Suprapubic skin (tissue), 4 donors: ENCODE results near the gene NRXN3.

Experiments
- CTCF ChIP-seq, 2 donors: fragments of 200-600 bp in 1 of 2; fragments of 450-650 bp in 1 of 2; sonication (generic) in 1 of 2; IDR thresholded peaks; one replicate each; pipeline ENCODE4 v1.5.1; 2016 to 2019; ENCODE audit warnings: antibody characterized with exemption in 2 of 2, mild to moderate bottlenecking in 1 of 2, moderate library complexity in 1 of 2
- EP300 ChIP-seq: sonication (generic); formaldehyde crosslinking; IDR thresholded peaks from one replicate; pipeline ENCODE4 v1.6.1; 2017; ENCODE audit warnings: antibody characterized with exemption
- POLR2A ChIP-seq, 2 donors: fragments of 450-650 bp; IDR thresholded peaks; one replicate each; pipeline ENCODE4 v1.6.1; 2017; ENCODE audit warnings: antibody characterized with exemption in 2 of 2, mild to moderate bottlenecking in 2 of 2, moderate library complexity in 2 of 2
- POLR2AphosphoS5 ChIP-seq, 3 donors: sonication (generic); formaldehyde crosslinking; IDR thresholded peaks; one replicate each; pipeline ENCODE4 v1.6.1; 2017; ENCODE audit warnings: antibody characterized with exemption in 3 of 3

- no peak for TF ChIP-seq POLR2AphosphoS5 (IDR thresholded peaks at IDR 0.05)
- no peak for TF ChIP-seq CTCF (IDR thresholded peaks at IDR 0.05)
- no peak for TF ChIP-seq POLR2A (IDR thresholded peaks at IDR 0.05)
- no peak for TF ChIP-seq EP300
Measured at GRCh38 chr14:79275292-79275655, 1105.1 kb downstream of the NRXN3 start.
